ENCODE data around the gene FLVCR2. TPM values are rescaled to one million over a fixed set of nuclear protein-coding genes. Genes with fewer than 3 reads are reported as not detected.

FLVCR2 gene
- total and polyA plus RNA-seq, 2 of the 13 experiments (the other 11 are each of a cell fraction or from before 2014, with no cell fraction given): 9.9 to 10.5 TPM

GRCh38 chr14:75650253-75651058, 72.0 kb downstream of the FLVCR2 start (continued):
- peak; percentile 50; the same call in 1 of the 2 replicates for TF ChIP-seq ZNF607 (CRISPR knock-in tag; IDR thresholded peaks at IDR 0.05; ENCODE audit: borderline replicate concordance)
- TF ChIP-seq IKZF5 (CRISPR knock-in tag; IDR thresholded peaks at IDR 0.05): 0 out of 2 replicates have a peak, but pooled peaks have one; percentile 3
- TF ChIP-seq, protein P1, sequence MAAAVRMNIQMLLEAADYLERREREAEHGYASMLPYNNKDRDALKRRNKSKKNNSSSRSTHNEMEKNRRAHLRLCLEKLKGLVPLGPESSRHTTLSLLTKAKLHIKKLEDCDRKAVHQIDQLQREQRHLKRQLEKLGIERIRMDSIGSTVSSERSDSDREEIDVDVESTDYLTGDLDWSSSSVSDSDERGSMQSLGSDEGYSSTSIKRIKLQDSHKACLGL (CRISPR knock-in tag; IDR thresholded peaks at IDR 0.05): no peak
- TF ChIP-seq AKAP8 (CRISPR knock-in tag; IDR thresholded peaks at IDR 0.05): no peak
- TF ChIP-seq, protein P2, sequence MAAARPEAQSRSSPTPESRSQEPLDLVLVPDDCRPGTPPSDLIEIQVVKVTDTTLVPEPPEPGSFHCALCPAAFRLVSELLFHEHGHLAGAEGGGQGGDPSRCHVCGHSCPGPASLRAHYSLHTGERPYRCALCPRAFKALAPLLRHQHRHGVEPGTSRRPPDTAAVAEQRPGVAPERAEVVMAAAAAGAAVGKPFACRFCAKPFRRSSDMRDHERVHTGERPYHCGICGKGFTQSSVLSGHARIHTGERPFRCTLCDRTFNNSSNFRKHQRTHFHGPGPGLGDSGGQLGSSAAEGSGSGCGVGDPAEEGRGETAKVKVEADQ (CRISPR knock-in tag; IDR thresholded peaks at IDR 0.05; ENCODE audit: borderline replicate concordance): 0 out of 2 replicates have a peak, but pooled peaks have one; percentile 42
- TF ChIP-seq PITX1 (CRISPR knock-in tag; IDR thresholded peaks at IDR 0.05): no peak
- TF ChIP-seq ZNF264 (CRISPR knock-in tag; IDR thresholded peaks at IDR 0.05): 0 out of 2 replicates have a peak, but pooled peaks have one; percentile 55
- peak; percentile 83 for TF ChIP-seq PHF21A (CRISPR knock-in tag; IDR thresholded peaks at IDR 0.05)
- no peak for TF ChIP-seq EZH2 (conservative IDR thresholded peaks at IDR 0.05; ENCODE audit: low read depth, low read length)
- TF ChIP-seq, protein P3, sequence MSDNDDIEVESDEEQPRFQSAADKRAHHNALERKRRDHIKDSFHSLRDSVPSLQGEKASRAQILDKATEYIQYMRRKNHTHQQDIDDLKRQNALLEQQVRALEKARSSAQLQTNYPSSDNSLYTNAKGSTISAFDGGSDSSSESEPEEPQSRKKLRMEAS (IDR thresholded peaks at IDR 0.05): peak; percentile 44; the same call in 1 of the 2 replicates
- no peak for TF ChIP-seq TBL1XR1 (IDR thresholded peaks at IDR 0.05; ENCODE audit: borderline replicate concordance, low read length, partially characterized antibody)
- TF ChIP-seq NFE2L1 (CRISPR knock-in tag; IDR thresholded peaks at IDR 0.05; ENCODE audit: borderline replicate concordance): no peak
- TF ChIP-seq POLR2A (IDR thresholded peaks at IDR 0.05; ENCODE audit: insufficient read depth in 1 of 2, low read depth in 2 of 2, low read length in 2 of 2): peak; percentile 20 to 56; a peak in 2 of 4 replicates
- no peak for TF ChIP-seq ZNF878 (CRISPR knock-in tag; IDR thresholded peaks at IDR 0.05)
- no peak for TF ChIP-seq ZXDC (CRISPR knock-in tag; IDR thresholded peaks at IDR 0.05)
- no peak for TF ChIP-seq KDM1A (CRISPR knock-in tag; IDR thresholded peaks at IDR 0.05)
- TF ChIP-seq ZNF317 (CRISPR knock-in tag; IDR thresholded peaks at IDR 0.05): no peak
- no peak for TF ChIP-seq RELA (CRISPR knock-in tag; IDR thresholded peaks at IDR 0.05)
- TF ChIP-seq ZNF576 (CRISPR knock-in tag; IDR thresholded peaks at IDR 0.05): no peak
- no peak for TF ChIP-seq LCORL (IDR thresholded peaks at IDR 0.05)
- TF ChIP-seq LCORL (CRISPR knock-in tag; IDR thresholded peaks at IDR 0.05): peak; percentile 74
- TF ChIP-seq MIXL1 (CRISPR knock-in tag; IDR thresholded peaks at IDR 0.05): 0 out of 2 replicates have a peak, but pooled peaks have one; percentile 16
- 0 out of 2 replicates have a peak, but pooled peaks have one; percentile 25 for TF ChIP-seq PHF8 (CRISPR knock-in tag; IDR thresholded peaks at IDR 0.05)
- TF ChIP-seq HNF4A (CRISPR knock-in tag; IDR thresholded peaks at IDR 0.05): peak; percentile 79
- 0 out of 2 replicates have a peak, but pooled peaks have one; percentile 20 for TF ChIP-seq MAFF (IDR thresholded peaks at IDR 0.05; ENCODE audit: low read depth, low read length)
- no peak for TF ChIP-seq ZNF468 (CRISPR knock-in tag; IDR thresholded peaks at IDR 0.05)
- no peak for TF ChIP-seq SMARCE1 (IDR thresholded peaks at IDR 0.05; ENCODE audit: borderline replicate concordance)

Measured in HepG2 (cell line).